Measurements from ENCODE around the gene PAQR7.
A peak's percentile ranks its signal among the peaks of the same experiment; 100 is the strongest.

Gene PAQR7

GRCh38 chr1:25858906-25859789, 16.4 kb downstream of the PAQR7 start, which contains the start of gene AUNIP:
Gene AUNIP (minus strand): TSS chr1:25859457. CDS start chr1:25859357, 100 bp downstream.
- TF ChIP-seq CTCF (conservative IDR thresholded peaks at IDR 0.05; ENCODE audit: low read depth, low read length) = no peak
- Histone ChIP-seq H3K4me3 (IDR thresholded peaks at IDR 0.05; ENCODE audit: insufficient read depth, low read depth, low read length) (peak within 1 kb of the TSS; percentile 95), H3K36me3 (ENCODE audit: insufficient read depth) (no peaks in the 10 kb centered on the region), H3K27me3 (ENCODE audit: insufficient read depth, low read depth) (no peaks in the 10 kb centered on the region), H3K27ac (peak within 1 kb of the TSS; percentile 51; the same call in 1 of the 2 replicates), H2AFZ (ENCODE audit: low read depth) (peak within 1 kb of the TSS; percentile 69), H4K20me1 (ENCODE audit: insufficient read depth) (no peaks in the 10 kb centered on the region), H3K79me2 (ENCODE audit: insufficient read depth, low read depth) (peaks cover 26% of the 10 kb centered on the region; the same call in 1 of the 2 replicates), H3K4me2 (peak within 1 kb of the TSS; percentile 99), H3K4me1 (ENCODE audit: low read depth, poor library complexity, severe bottlenecking) (peaks cover 5% of the 10 kb centered on the region), H3K9ac (peak within 1 kb of the TSS; percentile 84)

- no peak for TF ChIP-seq CTCF (conservative IDR thresholded peaks at IDR 0.05; ENCODE audit: low read depth, low read length)
- Histone ChIP-seq H3K27me3 (ENCODE audit: insufficient read depth, low read depth) (no peaks in the 10 kb centered on the region), H4K20me1 (ENCODE audit: insufficient read depth) (no peaks in the 10 kb centered on the region), H3K9ac (peak overlapping the region; percentile 84; the same call in 1 of the 2 replicates), H3K36me3 (ENCODE audit: insufficient read depth) (no peaks in the 10 kb centered on the region), H3K4me3 (IDR thresholded peaks at IDR 0.05; ENCODE audit: insufficient read depth, low read depth, low read length) (peak overlapping the region; percentile 95), H2AFZ (ENCODE audit: low read depth) (peak overlapping the region; percentile 69), H3K79me2 (ENCODE audit: insufficient read depth, low read depth) (peaks cover 32% of the 10 kb centered on the region; the same call in 1 of the 2 replicates), H3K27ac (no peak overlapping the region; the same call in 1 of the 2 replicates), H3K4me2 (peak overlapping the region; percentile 99), H3K4me1 (ENCODE audit: low read depth, poor library complexity, severe bottlenecking) (peaks cover 5% of the 10 kb centered on the region)
Measured at GRCh38 chr1:25858494-25858893, 17.0 kb downstream of the PAQR7 start.

GRCh38 chr1:25856856-25857255, 18.7 kb downstream of the PAQR7 start:
- no peak for TF ChIP-seq CTCF (conservative IDR thresholded peaks at IDR 0.05; ENCODE audit: low read depth, low read length)
- Histone ChIP-seq H4K20me1 (ENCODE audit: insufficient read depth) (no peaks in the 10 kb centered on the region), H3K79me2 (ENCODE audit: insufficient read depth, low read depth) (peaks cover 36% of the 10 kb centered on the region; the same call in 1 of the 2 replicates), H3K4me2 (no peak overlapping the region), H2AFZ (ENCODE audit: low read depth) (no peak overlapping the region), H3K36me3 (ENCODE audit: insufficient read depth) (no peaks in the 10 kb centered on the region), H3K27ac (no peak overlapping the region), H3K4me1 (ENCODE audit: low read depth, poor library complexity, severe bottlenecking) (peaks cover 5% of the 10 kb centered on the region), H3K9ac (no peak overlapping the region), H3K4me3 (IDR thresholded peaks at IDR 0.05; ENCODE audit: insufficient read depth, low read depth, low read length) (no peak overlapping the region), H3K27me3 (ENCODE audit: insufficient read depth, low read depth) (no peaks in the 10 kb centered on the region)

- Histone ChIP-seq H3K4me1 (ENCODE audit: low read depth, poor library complexity, severe bottlenecking) (peaks cover 5% of the 10 kb centered on the region), H3K27me3 (ENCODE audit: insufficient read depth, low read depth) (no peaks in the 10 kb centered on the region), H3K9ac (no peak overlapping the region), H3K4me3 (IDR thresholded peaks at IDR 0.05; ENCODE audit: insufficient read depth, low read depth, low read length) (no peak overlapping the region), H3K36me3 (ENCODE audit: insufficient read depth) (no peaks in the 10 kb centered on the region), H3K79me2 (ENCODE audit: insufficient read depth, low read depth) (peaks cover 44% of the 10 kb centered on the region; the same call in 1 of the 2 replicates), H3K27ac (no peak overlapping the region), H3K4me2 (no peak overlapping the region), H4K20me1 (ENCODE audit: insufficient read depth) (no peaks in the 10 kb centered on the region), H2AFZ (ENCODE audit: low read depth) (no peak overlapping the region)
- TF ChIP-seq CTCF (conservative IDR thresholded peaks at IDR 0.05; ENCODE audit: low read depth, low read length) = no peak
Measured at GRCh38 chr1:25854554-25854953, 21.0 kb downstream of the PAQR7 start.
